ENCODE measurements around the gene CKMT2.

CKMT2 gene

GRCh38 chr5:81204205-81204604, 28.9 kb upstream of the CKMT2 start:
- no peak overlapping the region for H3K4me3 ChIP-seq (replicated peaks in 1 of 2; ENCODE audit: low read depth in 2 of 2, low read length in 2 of 2)
- no peak for TF ChIP-seq CTCF (IDR thresholded peaks at IDR 0.05; ENCODE audit: low read depth, low read length)
- DNase-seq (ENCODE audit: low read depth in 2 of 2) = no peak

DNA sequence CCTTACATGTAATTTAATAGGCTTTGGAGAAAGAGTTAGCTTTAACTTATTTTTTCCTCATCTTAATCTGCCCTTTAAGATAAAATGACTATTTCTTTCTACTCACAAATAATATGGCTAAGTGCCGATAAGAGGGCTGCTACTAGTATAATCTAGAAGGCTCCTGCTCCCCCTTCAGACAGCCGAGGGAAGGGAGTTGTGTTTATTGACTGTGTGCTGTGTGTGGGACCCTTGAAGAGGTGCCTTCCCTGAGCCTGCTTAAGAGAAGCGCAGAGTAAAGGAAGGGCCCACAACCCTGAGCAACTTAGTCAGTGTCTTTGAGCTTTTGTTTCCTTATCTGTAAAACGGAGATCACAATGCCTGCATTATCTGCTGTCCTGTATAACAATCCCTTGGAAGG, 28.1 kb upstream of the CKMT2 start:
- H3K4me3 ChIP-seq (replicated peaks in 1 of 2; ENCODE audit: low read depth in 2 of 2, low read length in 2 of 2) = no peak overlapping the region
- DNase-seq (ENCODE audit: low read depth in 2 of 2) = no peak
- no peak for TF ChIP-seq CTCF (IDR thresholded peaks at IDR 0.05; ENCODE audit: low read depth, low read length)

GRCh38 chr5:81207009-81207408, 26.1 kb upstream of the CKMT2 start:
- peak; percentile 17 to 33 for DNase-seq (ENCODE audit: low read depth in 2 of 2)
- H3K4me3 ChIP-seq (replicated peaks in 1 of 2; ENCODE audit: low read depth in 2 of 2, low read length in 2 of 2) = no peak overlapping the region
- peak; percentile 10 for TF ChIP-seq CTCF (IDR thresholded peaks at IDR 0.05; ENCODE audit: low read depth, low read length)

DNA sequence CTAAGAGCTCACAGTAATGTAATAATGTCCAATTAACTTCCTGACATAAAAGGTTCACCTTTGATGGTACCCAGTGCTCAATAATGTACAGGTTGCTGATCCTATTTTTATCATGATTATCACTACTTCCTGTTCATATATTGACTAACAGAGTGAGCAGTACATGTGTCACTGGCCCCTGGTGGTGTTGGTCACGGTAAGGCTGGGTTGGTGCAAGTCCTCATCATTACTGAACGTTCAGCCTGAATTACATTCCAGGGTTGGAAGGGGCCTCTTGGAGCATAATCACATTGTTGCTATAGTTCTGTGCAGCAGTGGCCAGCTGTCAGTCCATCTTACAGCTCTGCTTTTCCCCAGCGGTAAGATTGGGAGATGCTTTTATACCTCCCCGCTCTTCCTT, 24.2 kb upstream of the CKMT2 start:
- no peak for TF ChIP-seq CTCF (IDR thresholded peaks at IDR 0.05; ENCODE audit: low read depth, low read length)
- DNase-seq (ENCODE audit: low read depth in 2 of 2) = peak in 1 of 2 donors; percentile 25
- H3K4me3 ChIP-seq (replicated peaks in 1 of 2; ENCODE audit: low read depth in 2 of 2, low read length in 2 of 2) = no peak overlapping the region

DNA sequence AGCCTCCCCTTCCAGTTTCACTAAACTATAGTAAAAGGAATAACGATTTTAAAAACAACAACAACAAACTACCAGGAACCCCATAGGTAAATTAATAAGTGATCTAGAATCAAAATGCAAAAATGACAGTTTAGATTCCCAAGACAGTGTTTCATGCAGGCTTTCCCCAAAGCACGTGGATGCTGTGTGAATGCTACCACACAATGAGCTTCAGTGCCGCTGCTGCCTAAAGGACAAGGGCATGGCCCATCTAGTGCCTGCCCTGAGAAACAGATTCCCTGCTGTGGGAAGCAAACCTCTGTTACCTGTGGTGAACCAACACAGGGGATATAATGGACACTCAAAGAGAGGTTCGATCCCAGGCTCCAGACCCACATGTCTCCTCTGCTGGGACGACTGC, 23.7 kb upstream of the CKMT2 start:
- no peak overlapping the region for H3K4me3 ChIP-seq (replicated peaks in 1 of 2; ENCODE audit: low read depth in 2 of 2, low read length in 2 of 2)
- no peak for DNase-seq (ENCODE audit: low read depth in 2 of 2)
- TF ChIP-seq CTCF (IDR thresholded peaks at IDR 0.05; ENCODE audit: low read depth, low read length) = no peak

GRCh38 chr5:81209869-81210493, 23.1 kb upstream of the CKMT2 start:
- H3K4me3 ChIP-seq (replicated peaks in 1 of 2; ENCODE audit: low read depth in 2 of 2, low read length in 2 of 2) = no peak overlapping the region
- DNase-seq (ENCODE audit: low read depth in 2 of 2) = no peak
- TF ChIP-seq CTCF (IDR thresholded peaks at IDR 0.05; ENCODE audit: low read depth, low read length) = no peak

DNA sequence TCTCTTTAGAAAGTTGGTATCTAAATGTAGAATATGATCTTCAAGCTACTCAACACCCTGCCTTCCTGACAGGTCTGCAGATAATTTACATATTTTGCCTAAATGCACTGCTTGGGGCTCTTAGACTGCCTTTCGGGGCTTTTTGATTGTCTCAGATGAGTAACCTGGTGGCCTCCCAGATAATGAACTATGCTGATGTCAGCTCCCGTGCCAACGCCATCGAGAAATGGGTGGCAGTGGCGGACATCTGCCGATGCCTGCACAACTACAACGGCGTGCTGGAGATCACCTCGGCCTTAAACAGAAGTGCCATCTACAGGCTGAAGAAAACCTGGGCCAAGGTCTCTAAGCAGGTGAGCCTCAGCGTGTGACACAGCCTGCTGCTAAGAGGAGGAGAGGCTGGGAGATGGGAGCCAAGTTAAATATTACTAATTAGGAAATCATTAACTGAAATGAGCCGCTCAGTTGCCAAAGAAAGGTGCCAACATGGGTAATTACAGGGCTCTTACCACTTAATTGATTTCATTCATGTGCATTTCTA, 20.8 kb upstream of the CKMT2 start:
- H3K4me3 ChIP-seq (replicated peaks in 1 of 2; ENCODE audit: low read depth in 2 of 2, low read length in 2 of 2) = no peak overlapping the region
- DNase-seq (ENCODE audit: low read depth in 2 of 2) = no peak
- TF ChIP-seq CTCF (IDR thresholded peaks at IDR 0.05; ENCODE audit: low read depth, low read length) = no peak
